Smooth muscle cell of the umbilical artery (primary cell): Measurements from ENCODE around the gene GHR. TPM values are rescaled to one million over a fixed set of nuclear protein-coding genes. Genes with fewer than 3 reads are reported as not detected.

Source experiments
- total RNA-seq: library from RNA; depleted of rRNA; stranded (reverse); fragments of >200 nt; gene quantifications from 2 replicates; pipeline ENCODE4 v1.2.3, GENCODE V29; 2014

The GHR gene
- total RNA-seq, result 2.7 and 3.2 TPM in 2 replicates

DNA sequence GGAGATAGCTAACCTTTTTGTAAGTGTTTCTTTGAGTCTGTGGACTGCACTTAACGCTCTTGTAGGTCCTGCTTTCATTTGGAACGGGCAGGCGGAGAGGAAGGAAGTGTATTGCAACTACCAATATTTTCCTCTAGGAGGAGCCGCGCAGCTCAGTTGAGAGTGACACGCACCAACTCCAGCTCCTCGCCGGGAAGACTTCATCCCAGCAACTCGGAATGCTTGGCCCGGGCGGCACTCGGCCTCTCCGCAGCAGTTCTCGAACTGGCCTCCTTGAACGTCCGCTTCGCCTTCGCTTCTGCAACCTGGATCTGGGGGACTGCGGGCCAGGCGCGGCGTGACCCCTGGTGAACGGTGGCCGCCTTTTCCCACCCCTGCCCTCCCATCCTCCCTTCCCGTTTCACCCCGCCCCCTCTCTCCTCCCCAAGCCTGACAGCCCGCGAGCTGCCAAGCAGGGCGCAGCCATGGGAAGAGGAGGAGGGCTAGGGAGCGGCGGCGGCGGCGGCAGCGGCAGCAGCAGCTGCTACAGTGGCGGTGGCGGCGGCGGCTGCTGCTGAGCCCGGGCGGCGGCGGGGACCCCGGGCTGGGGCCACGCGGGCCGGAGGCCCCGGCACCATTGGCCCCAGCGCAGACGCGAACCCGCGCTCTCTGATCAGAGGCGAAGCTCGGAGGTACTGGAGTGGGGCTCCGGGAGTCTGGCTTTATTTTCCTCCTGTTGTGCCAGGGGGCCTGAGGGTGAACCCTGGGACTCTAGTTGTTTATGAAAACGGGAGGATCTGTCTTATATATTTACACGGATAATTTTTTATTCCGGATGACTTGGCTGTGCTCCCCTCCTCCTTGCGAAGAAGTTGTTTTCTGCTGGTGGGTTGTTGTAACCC, at the start of gene GHR:
GHR (plus strand) TSS at position 155 of the 881 bp plus-strand sequence. CDS start 142,436 bp downstream, outside the sequence.

DNA sequence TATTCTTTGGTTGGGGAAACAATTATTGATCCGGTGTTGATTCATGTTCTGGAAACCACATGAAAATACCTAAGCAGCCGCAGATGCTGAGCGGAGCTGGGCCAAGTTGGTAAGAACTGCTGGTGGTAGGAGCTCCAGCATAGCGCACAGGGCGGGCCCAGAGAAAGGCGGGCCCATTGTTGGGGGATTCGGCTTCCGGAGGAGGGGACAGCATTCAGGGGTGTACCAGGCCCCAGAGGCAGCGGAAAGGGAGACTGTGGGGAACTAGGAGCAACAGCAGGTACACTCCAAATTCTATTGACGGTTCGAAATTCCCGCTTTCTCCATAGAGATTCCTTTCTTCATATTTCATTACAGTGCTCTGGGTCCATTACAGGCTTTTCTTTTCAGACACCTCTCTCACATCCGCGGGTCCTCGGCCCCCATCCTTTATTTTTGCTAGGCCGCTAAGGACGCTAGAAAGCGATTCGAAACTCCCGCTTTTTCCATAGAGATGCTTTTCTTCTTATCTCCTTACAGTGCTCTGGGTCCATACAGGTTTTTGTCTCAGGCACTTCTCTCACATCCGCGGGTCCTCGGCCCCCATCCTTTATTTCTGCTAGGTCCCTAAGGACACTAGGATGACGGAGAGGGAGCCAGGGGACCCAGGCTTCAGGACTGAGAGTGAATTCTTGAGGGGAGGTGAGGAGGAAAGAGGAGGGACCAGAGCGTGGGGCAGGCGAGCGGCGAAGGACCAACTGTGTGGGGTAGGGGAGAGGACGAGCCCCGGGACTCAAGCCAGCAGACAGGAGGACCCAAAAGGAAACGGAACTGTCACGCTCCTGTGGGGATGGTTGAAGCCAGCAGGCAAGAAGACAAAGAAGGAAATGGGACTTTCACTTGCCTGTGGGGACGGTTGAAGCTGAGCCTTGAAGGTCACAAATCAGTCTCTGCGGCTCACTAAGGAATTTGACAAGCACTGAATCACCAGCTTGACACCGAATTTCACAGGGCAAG, 333.7 kb downstream of the GHR start, which contains the start of gene CCDC152:
CCDC152 (plus strand) TSS at position 213 of the 996 bp plus-strand sequence. CDS start 2,304 bp downstream, outside the sequence.

